GM19099 (cell line): ENCODE measurements around the gene MLANA.

Source experiments
- POLR2A ChIP-seq: IDR thresholded peaks from 3 replicates; pipeline ENCODE4 v1.6.1; 2011; ENCODE audit warnings: low read depth; ENCODE audit not compliant: insufficient read length; ENCODE audit errors: extremely low read depth

Gene MLANA

GRCh38 chr9:5890641-5891040 lies at the start of gene MLANA:
Gene MLANA (plus strand): TSS chr9:5890889. CDS start chr9:5892475, 1,586 bp downstream.
- no peak for TF ChIP-seq POLR2A

GRCh38 chr9:5841771-5842573 lies 48.7 kb upstream of the MLANA start:
- no peak for TF ChIP-seq POLR2A

- TF ChIP-seq POLR2A: no peak
Observed at GRCh38 chr9:5842929-5843793, 47.5 kb upstream of the MLANA start.

GRCh38 chr9:5843794-5844471 lies 46.8 kb upstream of the MLANA start:
- TF ChIP-seq POLR2A: no peak

GRCh38 chr9:5845157-5845531 lies 45.5 kb upstream of the MLANA start:
- TF ChIP-seq POLR2A: no peak

- no peak for TF ChIP-seq POLR2A
Observed at GRCh38 chr9:5846096-5846495, 44.6 kb upstream of the MLANA start.

GRCh38 chr9:5846501-5846921 lies 44.2 kb upstream of the MLANA start:
- no peak for TF ChIP-seq POLR2A

- no peak for TF ChIP-seq POLR2A
Observed at GRCh38 chr9:5848372-5848882, 42.3 kb upstream of the MLANA start.

- no peak for TF ChIP-seq POLR2A
Observed at GRCh38 chr9:5850724-5851122, 40.0 kb upstream of the MLANA start.

- no peak for TF ChIP-seq POLR2A
Observed at GRCh38 chr9:5851445-5851844, 39.2 kb upstream of the MLANA start.

GRCh38 chr9:5852987-5853386 lies 37.7 kb upstream of the MLANA start:
- TF ChIP-seq POLR2A: no peak

GRCh38 chr9:5853617-5854016 lies 37.1 kb upstream of the MLANA start:
- no peak for TF ChIP-seq POLR2A

- no peak for TF ChIP-seq POLR2A
Observed at GRCh38 chr9:5854063-5854790, 36.5 kb upstream of the MLANA start.

- no peak for TF ChIP-seq POLR2A
Observed at GRCh38 chr9:5857928-5858327, 32.8 kb upstream of the MLANA start.
